Osteocyte (in vitro differentiated cells): ENCODE data around the gene DENND10. TPM values are rescaled to one million over a fixed set of nuclear protein-coding genes. Genes with fewer than 3 reads are reported as not detected.

Experiments used
- DNase-seq: peaks from one replicate; pipeline ENCODE4 v3.0.0; 2021; ENCODE audit warnings: mixed read lengths; ENCODE audit not compliant: unreplicated experiment; ENCODE audit errors: extremely low spot score
- H3K27ac Mint-ChIP-seq: one replicate; pipeline ENCODE4 v1.8.0; 2021; ENCODE audit warnings: mild to moderate bottlenecking, mixed read lengths; ENCODE audit not compliant: unreplicated experiment
- H3K27me3 Mint-ChIP-seq: one replicate; pipeline ENCODE4 v1.8.0; 2021; ENCODE audit warnings: mixed read lengths; ENCODE audit not compliant: unreplicated experiment
- H3K36me3 Mint-ChIP-seq: one replicate; pipeline ENCODE4 v1.8.0; 2021; ENCODE audit warnings: mixed read lengths; ENCODE audit not compliant: unreplicated experiment
- H3K4me1 Mint-ChIP-seq: one replicate; pipeline ENCODE4 v1.8.0; 2021; ENCODE audit warnings: mixed read lengths; ENCODE audit not compliant: unreplicated experiment
- H3K4me3 Mint-ChIP-seq: one replicate; pipeline ENCODE4 v1.8.0; 2021; ENCODE audit warnings: mild to moderate bottlenecking, moderate library complexity, mixed read lengths; ENCODE audit not compliant: unreplicated experiment
- H3K9me3 Mint-ChIP-seq: one replicate; pipeline ENCODE4 v1.8.0; 2021; ENCODE audit warnings: mixed read lengths; ENCODE audit not compliant: unreplicated experiment
- CTCF ChIP-seq: fragments of 200-600 bp; sonication (generic); IDR thresholded peaks from 2 replicates; pipeline ENCODE4 v1.5.0; 2021; ENCODE audit warnings: antibody characterized with exemption, mild to moderate bottlenecking, moderate library complexity
- total RNA-seq: library from RNA; stranded (reverse); gene quantifications from 2 replicates; pipeline ENCODE4 v1.2.1, GENCODE V29; 2021

The DENND10 gene
- total RNA-seq, 1 donor from 2014 or later, result 43.1 TPM

DNA sequence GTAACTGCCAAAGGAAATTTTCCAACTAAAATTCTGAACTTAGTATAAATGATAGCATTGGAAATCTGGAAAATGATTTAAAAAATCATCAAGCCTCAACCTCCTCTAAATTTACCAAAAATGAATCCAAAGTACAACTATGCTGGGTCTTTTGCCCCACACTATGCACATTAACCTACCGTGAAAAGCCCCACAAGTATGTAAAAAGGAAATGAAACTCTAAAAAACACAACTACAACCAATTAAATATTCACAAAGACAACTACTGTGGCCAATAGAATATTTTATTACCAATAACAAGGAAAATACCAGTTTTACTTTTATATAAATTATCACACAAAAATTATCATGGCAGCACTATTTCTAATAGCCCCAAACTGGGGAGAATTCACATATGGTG lies 42.6 kb upstream of the DENND10 start:
- H3K36me3 Mint-ChIP-seq, result peaks cover 59% of the 10 kb centered on the region
- no peak for TF ChIP-seq CTCF
- no peak overlapping the region for H3K27ac Mint-ChIP-seq
- no peak overlapping the region for H3K4me3 Mint-ChIP-seq
- no peak for DNase-seq
- no peaks in the 10 kb centered on the region for H3K9me3 Mint-ChIP-seq
- H3K27me3 Mint-ChIP-seq, result no peaks in the 10 kb centered on the region
- H3K4me1 Mint-ChIP-seq, result no peaks in the 10 kb centered on the region

DNA sequence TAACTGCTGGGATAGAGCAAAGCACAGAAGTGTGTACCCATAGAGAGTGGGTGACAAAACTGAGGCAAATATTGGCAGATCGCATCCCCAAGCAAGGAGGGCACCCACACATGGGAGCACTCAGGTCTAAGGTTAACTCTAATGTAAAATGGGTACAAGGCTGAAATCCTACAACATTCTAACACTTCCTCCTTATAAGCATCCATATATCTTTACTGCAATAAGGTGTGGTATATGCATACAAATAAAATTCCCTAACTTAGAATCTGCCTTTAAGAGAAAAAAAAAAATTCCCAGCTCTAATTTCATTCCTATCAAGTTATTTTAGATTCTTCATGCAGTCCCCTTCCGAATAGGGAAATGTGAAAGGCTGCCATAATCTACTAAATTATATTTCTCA lies 42.0 kb upstream of the DENND10 start:
- no peak for DNase-seq
- no peak for TF ChIP-seq CTCF
- Mint-ChIP-seq H3K9me3 (no peaks in the 10 kb centered on the region), H3K4me1 (no peaks in the 10 kb centered on the region), H3K36me3 (peaks cover 55% of the 10 kb centered on the region), H3K27ac (no peak overlapping the region), H3K4me3 (no peak overlapping the region), H3K27me3 (no peaks in the 10 kb centered on the region)

GRCh38 chr10:119070395-119071165 lies 33.3 kb upstream of the DENND10 start:
- peaks cover 47% of the 10 kb centered on the region for H3K36me3 Mint-ChIP-seq
- TF ChIP-seq CTCF, result no peak
- H3K4me3 Mint-ChIP-seq, result no peak overlapping the region
- no peaks in the 10 kb centered on the region for H3K27me3 Mint-ChIP-seq
- DNase-seq, result no peak
- H3K4me1 Mint-ChIP-seq, result peaks cover 13% of the 10 kb centered on the region
- H3K9me3 Mint-ChIP-seq, result no peaks in the 10 kb centered on the region
- H3K27ac Mint-ChIP-seq, result no peak overlapping the region

DNA sequence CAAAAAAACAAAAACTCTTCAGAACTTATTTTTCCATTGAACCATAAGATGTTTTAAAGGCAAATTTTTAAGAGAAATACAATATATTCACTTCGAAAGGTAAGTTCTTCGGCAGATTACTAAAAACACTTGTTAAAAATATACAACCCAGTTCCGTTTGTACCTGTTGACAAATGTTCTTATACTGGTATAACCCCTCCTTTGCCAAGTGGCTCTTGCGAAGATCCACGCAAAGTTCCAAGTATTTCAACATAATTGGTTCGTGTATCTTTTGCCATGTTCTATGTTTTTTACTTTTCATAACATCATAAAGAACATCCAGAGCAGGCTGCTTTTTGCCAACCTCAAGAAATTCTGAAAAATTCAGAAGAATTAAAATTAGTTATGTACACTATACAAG lies 30.3 kb upstream of the DENND10 start:
- Mint-ChIP-seq H3K27me3 (no peaks in the 10 kb centered on the region), H3K9me3 (no peaks in the 10 kb centered on the region), H3K36me3 (peaks cover 37% of the 10 kb centered on the region), H3K27ac (peak overlapping the region; percentile 24), H3K4me3 (no peak overlapping the region), H3K4me1 (peaks cover 31% of the 10 kb centered on the region)
- no peak for TF ChIP-seq CTCF
- DNase-seq, result no peak

DNA sequence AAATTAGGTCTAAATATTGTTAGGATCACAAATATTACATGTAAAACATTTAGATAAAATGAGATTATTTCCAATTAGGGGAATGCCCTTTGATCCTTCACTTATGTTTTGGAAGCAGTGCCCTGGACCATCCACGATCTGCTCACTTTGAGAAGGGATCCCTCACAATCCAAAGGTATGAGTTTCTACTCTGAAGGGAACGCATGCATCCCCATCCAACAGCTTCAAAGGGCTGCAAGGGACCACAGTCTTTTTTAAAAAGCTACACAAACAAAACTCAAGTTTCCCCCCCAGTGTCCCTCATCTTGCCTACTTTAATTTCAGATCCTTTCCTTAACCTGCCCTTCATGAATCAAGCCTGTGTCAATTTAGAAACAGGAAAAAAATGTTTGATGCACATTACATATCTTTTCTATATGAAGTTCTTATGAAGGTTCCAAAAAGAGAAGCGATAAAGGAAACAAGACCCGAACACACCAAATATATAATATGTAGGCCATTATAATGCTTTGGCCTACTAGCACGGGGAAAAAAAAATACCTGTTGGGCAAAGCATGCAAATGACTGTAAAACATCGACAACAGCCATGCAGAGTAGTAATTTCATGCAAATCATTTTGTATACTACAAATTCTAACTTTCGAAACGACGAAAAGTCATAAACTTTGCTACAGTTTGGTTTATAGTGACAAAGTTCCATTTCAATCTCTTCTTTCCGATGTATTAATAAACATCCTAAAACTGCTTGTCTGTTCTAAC lies 25.3 kb upstream of the DENND10 start:
- no peak for TF ChIP-seq CTCF
- no peaks in the 10 kb centered on the region for H3K9me3 Mint-ChIP-seq
- H3K4me3 Mint-ChIP-seq, result peak overlapping the region; percentile 92
- peaks cover 41% of the 10 kb centered on the region for H3K4me1 Mint-ChIP-seq
- H3K36me3 Mint-ChIP-seq, result peaks cover under 1% of the 10 kb centered on the region
- H3K27ac Mint-ChIP-seq, result peak overlapping the region; percentile 98
- DNase-seq, result no peak
- H3K27me3 Mint-ChIP-seq, result no peaks in the 10 kb centered on the region
